AG04449 (cell line): ENCODE results near the gene CEP83.

Experiments used
- CTCF ChIA-PET: fragments of 350-600 bp; formaldehyde crosslinking; extraction: SDS; loops from one replicate; lab custom pipeline; 2021; ENCODE audit warnings: antibody characterized with exemption; lab: Yijun Ruan, JAX
- POLR2A ChIA-PET: fragments of 400-600, 350-600 bp; formaldehyde crosslinking; extraction: SDS; loops from one replicate; lab custom pipeline; 2020; ENCODE audit warnings: antibody characterized with exemption, inconsistent platforms; lab: Yijun Ruan, JAX
- DNase-seq: peaks from one replicate; pipeline ENCODE4 v3.0.0-alpha.2; 2010; ENCODE audit warnings: low read depth, low spot score
- H3K4me3 ChIP-seq: 2 replicates; pipeline ENCODE4 v1.5.1; 2011; ENCODE audit warnings: low read depth, mild to moderate bottlenecking, control low read depth, low read length
- TF ChIP-seq, protein P1 (sequence below): IDR thresholded peaks from one replicate; pipeline ENCODE4 v1.5.1; 2011; ENCODE audit warnings: mild to moderate bottlenecking, moderate library complexity, low read length, control low read depth, inconsistent platforms; ENCODE audit not compliant: insufficient read depth; ENCODE audit errors: missing control alignments

CEP83 gene

DNA sequence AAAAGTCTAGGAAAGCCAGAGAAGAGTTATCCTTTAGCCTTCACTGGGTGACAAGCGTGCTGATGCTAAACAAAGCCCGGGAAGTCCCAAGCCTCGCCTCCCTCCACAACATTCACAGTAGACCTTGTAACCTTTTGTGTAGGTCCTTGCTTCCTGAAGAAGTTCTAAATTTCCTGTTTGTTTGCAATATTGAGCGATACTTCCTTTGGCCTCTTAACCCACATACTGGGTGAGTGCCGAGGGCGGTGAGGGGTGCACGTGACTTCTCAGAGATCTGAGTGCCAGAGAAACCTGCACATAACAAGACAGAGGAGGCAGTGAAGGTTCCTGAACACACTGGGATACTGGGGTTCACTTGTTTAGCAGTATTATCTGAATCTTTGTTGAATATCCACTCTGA, 177.0 kb downstream of the CEP83 start:
- no peak for DNase-seq
- CTCF ChIA-PET, result no interaction called here
- TF ChIP-seq, protein P1, sequence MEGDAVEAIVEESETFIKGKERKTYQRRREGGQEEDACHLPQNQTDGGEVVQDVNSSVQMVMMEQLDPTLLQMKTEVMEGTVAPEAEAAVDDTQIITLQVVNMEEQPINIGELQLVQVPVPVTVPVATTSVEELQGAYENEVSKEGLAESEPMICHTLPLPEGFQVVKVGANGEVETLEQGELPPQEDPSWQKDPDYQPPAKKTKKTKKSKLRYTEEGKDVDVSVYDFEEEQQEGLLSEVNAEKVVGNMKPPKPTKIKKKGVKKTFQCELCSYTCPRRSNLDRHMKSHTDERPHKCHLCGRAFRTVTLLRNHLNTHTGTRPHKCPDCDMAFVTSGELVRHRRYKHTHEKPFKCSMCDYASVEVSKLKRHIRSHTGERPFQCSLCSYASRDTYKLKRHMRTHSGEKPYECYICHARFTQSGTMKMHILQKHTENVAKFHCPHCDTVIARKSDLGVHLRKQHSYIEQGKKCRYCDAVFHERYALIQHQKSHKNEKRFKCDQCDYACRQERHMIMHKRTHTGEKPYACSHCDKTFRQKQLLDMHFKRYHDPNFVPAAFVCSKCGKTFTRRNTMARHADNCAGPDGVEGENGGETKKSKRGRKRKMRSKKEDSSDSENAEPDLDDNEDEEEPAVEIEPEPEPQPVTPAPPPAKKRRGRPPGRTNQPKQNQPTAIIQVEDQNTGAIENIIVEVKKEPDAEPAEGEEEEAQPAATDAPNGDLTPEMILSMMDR, result no peak
- no peak overlapping the region for H3K4me3 ChIP-seq
- POLR2A ChIA-PET, result no interaction called here

- ChIA-PET POLR2A (no interaction called here), CTCF (no interaction called here)
- no peak for DNase-seq
- TF ChIP-seq, protein P1, result no peak
- no peak overlapping the region for H3K4me3 ChIP-seq
Measured at GRCh38 chr12:94280063-94280462, 179.6 kb downstream of the CEP83 start.

DNA sequence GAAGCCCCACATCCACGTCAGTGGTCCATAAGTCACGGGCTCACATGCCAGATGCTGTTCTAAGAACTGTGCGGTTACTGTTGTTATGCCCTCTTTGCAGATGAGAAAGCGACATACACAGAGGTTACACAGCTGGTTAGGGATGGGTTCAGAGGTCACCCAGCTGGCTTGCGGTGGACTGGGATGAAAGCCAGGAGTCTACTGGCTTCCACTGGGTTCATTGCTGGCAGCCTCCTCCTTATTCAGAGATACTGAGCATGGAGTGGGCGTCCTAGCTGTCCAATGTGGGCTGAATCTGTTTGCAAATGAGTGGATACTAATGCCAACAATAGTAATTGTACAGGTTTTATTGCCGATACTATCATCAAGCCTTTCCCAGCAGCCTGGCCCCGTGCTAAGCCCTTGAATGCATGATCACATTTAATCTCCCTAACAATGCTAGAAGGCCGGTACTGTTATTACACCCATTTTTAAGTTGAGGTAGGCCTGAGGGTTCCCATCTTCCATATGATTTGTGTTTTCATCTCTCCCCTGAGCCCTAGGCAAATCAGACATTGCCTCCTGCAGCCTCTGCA, 182.2 kb downstream of the CEP83 start:
- H3K4me3 ChIP-seq, result no peak overlapping the region
- no peak for DNase-seq
- ChIA-PET POLR2A (no interaction called here), CTCF (no interaction called here)
- TF ChIP-seq, protein P1, result no peak

DNA sequence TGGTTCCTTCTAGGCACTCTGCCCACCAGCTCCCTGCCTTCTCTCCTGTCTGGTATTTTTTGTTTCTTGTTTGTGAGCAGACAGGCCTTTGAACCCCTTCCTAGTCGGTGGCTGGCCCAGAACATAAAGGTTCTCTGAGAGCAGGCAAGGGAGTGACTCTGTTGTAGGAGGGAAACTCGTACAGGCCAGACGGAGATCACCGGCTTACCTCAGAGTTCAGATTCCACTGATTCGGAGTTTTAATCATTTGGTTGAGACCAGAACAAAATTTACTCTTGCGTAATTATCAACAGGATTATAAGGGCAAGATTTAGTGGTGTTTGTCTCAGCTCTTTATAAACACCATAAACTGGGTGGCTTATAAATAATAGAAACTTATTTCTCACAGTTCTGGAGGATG, 182.9 kb downstream of the CEP83 start:
- POLR2A ChIA-PET, result no interaction called here
- DNase-seq, result no peak
- H3K4me3 ChIP-seq, result no peak overlapping the region
- CTCF ChIA-PET, result interaction anchor here (0.8 kb wide), 1 partner anchor 16 kb away, joined by 3 read pairs; no protein-coding TSS in a partner anchor
- TF ChIP-seq, protein P1, result no peak

DNA sequence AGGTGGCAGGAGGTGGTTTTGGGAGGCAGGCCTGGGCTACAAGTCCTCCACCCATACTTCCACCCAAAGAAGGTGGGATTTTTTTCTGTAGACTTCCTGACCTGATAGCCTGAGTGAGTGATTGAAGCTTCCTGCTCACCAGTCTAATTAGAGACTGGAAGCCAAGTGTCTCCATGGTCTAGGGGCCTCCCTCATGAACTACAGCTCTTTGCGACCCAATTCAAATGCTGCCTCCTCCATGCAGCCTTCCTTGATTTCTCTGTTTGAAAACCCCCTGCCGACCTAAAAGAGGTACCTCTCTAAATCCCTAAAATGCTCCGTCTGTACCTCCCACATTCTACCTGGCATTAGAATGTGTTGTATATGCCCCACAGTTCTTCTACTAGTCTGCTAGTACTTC, 186.4 kb downstream of the CEP83 start:
- TF ChIP-seq, protein P1, result no peak
- DNase-seq, result no peak
- CTCF ChIA-PET, result interaction anchor here (0.9 kb wide), 2 partner anchors 17 to 26 kb away, joined by 3 read pairs; no protein-coding TSS in a partner anchor
- H3K4me3 ChIP-seq, result no peak overlapping the region
- POLR2A ChIA-PET, result interaction anchor here (0.7 kb wide), 1 partner anchor 131 kb away, joined by 3 read pairs; no protein-coding TSS in a partner anchor

- CTCF ChIA-PET, result no interaction called here
- TF ChIP-seq, protein P1, result no peak
- POLR2A ChIA-PET, result interaction anchor here (0.6 kb wide), 1 partner anchor 724 kb away, joined by 3 read pairs; no protein-coding TSS in a partner anchor
- DNase-seq, result no peak
- H3K4me3 ChIP-seq, result no peak overlapping the region
Measured at GRCh38 chr12:94272280-94272679, 187.4 kb downstream of the CEP83 start.
